ENCODE measurements around the gene SIRPB2.

Gene SIRPB2

DNA sequence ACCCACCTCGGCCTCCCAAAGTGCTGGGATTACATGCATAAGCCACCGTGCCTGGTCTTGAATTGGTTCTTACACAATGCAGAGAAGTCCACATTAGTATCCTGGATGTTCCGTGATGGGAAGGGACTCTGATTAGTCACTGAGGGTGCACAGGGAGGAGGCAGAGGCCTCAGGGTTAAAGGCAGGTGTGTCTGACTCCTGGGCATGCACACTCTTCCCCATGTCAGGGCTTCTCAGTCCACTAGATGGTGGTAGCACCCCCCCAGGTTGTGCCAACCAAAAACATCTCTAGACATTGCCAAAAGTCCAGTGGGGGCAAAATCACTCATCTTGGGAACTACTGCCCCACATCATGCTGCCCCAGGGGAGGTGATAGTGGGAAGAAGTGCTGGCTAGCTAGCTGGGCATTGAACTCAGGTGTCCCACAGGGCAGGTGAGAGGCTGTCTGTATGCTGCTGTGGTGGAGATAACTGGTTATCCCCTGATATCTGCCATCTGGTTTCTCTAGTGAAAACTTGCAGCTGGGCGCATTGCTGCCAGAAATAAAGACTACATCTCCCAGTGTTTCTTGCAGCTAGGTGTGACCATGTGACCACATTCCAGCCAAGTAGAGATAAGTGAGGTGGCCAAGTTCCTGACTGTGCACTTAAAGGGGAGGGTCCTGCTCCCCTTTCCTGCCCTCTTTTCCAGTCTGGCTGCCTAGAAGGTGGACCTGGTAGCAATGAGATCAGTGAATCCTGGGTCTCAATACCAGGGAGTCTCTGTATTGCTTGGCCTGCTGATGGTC, 16.2 kb downstream of the SIRPB2 start:
- H3K27ac ChIP-seq, result peak overlapping the region in 1 of 21 experiments; percentile 0
- H3K4me3 ChIP-seq, result no peak overlapping the region

DNA sequence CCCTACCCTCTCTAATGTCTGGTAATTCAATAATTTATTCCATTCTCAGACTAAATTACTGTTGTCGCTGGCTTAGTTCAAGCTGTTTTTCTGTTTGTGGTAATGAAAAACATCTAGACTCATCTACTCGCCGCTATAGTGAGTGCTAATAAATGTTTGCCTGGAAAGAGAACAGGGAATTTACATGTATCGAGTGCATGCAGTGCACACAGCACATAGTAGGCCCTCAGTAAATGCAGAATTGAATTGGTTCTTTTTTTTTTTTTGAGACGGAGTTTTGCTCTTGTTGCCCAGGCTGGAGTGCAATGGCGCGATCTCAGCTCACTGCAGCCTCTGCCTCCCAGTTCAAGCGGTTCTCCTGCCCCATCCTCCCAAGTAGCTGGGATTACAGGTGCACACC, 16.9 kb downstream of the SIRPB2 start:
- Histone ChIP-seq H3K4me3 (no peak overlapping the region), H3K27ac (no peak overlapping the region)

DNA sequence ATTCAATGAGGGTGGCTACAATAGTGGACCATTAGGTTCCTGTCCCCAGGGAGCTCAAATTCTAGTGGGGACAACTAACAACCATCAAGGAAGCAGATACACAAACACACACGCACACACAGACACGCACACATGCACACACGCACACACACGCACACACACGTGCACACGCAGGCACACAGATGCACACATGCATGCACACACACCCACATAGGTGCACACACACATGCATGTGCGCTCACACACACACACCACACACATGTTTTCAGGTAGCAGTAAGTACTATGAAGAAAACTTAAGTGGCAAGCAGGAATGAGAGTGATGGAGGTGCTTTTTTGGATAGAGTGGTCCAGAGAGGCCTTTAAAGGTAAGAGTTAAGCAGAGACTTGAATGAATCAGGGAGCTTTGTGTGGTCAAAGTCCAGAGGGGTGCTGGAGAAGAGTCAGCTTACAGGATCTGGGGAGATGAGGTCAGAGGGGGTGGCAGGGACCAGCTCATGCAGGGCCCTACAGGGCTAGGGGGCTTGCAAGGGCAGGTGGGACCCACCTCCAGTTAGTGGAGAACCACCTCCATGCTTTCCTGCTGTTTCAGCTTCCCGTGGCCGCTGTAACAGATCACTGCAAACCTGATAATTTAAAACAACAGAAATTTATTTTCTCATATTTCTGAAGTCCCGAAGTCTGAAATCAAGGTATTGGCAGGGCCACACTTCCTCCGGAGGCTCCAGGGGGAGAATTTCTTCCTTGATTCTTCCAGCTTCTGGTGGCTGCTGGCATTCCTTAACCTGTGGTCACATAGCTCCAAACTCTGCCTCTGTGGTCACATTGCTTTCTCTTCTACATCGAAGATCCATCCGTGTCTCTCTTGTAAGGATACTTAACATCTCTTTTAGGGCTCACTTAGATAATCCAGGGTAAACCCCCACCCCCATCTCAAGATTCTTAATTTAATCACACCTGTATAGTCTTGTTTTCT, 17.7 kb downstream of the SIRPB2 start:
- Histone ChIP-seq H3K27ac (peak overlapping the region in 1 of 21 experiments; percentile 42), H3K4me3 (no peak overlapping the region)

DNA sequence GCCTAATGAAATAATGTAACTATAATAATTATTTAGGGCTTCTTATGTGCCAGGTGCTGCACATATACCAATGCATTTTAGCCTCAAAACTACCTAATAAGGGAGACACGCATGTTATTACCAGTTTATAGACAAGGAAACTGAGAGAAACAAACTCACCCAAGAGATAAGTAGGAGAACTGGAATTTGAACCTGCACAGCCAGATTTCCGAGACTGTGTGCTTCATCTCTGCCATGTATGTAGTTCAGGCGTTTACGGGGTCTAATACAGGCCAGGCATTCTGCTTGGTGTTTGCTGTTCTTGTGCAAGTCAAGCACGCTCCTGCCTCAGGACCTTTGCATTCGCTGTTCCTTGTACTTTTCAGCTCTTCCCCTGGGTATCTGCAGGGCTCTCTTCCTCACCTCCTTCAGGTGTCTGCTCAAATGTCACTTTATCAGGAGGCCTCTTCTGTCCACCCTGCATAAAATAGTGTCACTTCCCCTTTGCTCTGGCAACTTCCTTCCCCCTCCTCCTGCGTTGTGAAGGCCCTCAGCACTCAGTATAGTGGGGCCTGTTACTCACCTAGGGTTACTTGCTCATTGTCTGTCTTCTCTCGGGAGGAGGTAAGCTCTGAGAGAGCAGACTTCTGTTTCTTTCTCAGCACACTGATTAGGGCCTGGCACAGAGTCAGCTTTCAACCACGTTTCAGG, 18.5 kb downstream of the SIRPB2 start:
- H3K4me3 ChIP-seq, result no peak overlapping the region
- H3K27ac ChIP-seq, result peak overlapping the region in 1 of 21 experiments; percentile 42

DNA sequence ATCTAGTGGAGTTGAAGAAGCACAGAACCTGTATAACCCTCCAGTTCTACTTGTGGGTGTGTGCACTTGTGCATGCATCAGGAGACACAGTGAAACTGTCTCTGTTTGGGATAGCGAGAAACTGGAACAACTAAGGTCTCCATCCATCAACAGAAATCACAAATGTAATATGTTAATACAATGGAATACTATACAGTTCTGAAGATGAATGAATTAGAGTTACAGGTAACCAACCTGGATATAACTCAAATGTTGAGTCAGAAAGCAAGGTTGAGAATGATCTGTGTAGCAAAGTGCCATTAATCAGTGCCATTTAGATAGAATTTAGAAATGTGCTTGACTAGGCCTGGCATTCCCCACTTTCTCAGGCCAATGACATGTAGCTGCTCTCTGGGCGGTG, 20.0 kb downstream of the SIRPB2 start:
- Histone ChIP-seq H3K4me3 (no peak overlapping the region), H3K27ac (peak overlapping the region in 4 of 21 experiments; percentile 33 to 72 (median 58))

DNA sequence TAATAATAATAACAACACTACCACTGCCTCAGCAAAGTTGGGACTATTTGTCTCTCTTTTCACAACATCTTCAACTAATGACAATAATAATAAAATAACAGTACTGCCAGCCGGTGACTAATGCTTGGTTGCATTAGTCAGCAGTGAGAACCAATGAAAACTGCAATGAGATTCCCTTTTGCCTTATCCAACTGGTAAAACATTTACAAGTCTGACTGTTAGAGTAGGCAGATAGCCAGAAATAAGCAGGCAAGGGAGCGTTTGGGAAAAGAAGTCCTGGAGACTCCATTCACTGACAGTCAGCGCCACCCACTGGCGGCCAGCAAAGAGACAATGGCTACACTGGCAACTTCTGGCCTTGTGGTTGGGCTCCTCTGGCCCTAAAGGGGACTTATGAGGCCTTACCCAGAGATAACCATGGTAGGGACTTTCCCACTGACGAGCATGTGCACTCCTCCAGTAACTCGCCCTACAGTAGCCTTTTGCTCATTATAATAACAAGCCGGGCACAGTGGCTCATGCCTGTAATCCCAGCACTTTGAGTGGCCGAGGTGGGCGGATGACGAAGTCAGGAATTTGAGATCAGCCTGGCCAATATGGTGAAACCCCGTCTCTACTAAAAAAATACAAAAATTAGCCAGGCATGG, 21.2 kb downstream of the SIRPB2 start:
- Histone ChIP-seq H3K27ac (peak overlapping the region in 19 of 21 experiments; percentile 0 to 72 (median 47)), H3K4me3 (no peak overlapping the region)

DNA sequence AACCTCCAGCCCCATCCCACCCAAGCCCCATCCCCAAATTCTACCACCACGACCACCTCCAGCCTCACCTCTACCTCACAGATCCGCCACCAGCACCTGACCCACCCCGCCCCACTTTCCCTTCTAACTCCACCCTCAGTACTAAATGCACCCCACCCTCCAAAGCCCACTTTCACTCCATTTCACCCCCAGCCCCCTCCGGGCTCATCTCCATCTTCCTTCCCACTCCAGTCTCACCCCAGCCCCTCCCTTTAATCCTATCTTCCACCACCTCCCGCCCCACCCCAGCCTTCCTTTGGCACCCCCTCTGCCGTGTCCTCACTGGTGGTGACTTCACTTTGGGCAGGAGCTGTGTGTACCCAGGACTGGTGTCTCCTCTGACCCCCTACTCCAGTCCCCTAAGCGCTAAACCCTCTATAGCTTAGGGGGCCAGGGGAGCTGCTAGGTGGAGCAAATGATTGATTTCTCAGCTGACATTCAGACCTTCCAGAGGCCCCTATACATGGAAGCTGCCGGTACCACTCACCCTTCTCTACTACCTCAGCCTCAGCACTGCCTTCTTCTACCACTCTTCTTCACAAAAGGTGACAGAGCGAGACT, 21.8 kb downstream of the SIRPB2 start:
- H3K4me3 ChIP-seq, result no peak overlapping the region

DNA sequence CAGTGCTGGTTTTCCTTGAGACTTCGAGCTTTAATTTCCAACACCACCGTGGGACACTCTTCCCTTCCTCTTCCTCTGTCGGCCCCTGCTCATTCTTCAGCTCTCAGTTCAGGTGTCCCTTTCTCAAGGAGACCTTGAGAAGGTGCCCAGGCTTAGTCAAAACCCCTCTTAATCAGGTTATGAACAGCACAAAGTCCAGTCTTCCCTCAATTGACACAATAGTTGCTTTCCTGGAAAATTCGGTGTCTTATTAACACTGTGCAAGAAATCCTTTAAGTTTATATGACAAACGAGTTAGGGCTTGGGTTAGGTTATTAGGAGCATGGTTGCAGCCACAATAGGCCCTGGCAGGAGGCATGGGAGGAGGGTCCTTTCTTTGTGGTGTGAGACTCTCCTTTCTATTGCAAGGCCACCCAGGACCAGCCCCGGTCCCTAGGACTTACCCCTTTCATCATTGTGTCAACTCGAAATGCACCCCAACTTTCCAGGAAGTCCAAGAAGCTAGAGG, 23.0 kb downstream of the SIRPB2 start:
- peak overlapping the region in 10 of 21 experiments; percentile 5 to 98 (median 94) for H3K27ac ChIP-seq
- H3K4me3 ChIP-seq, result no peak overlapping the region

More for the DNA sequence above, 21.8 kb downstream of the SIRPB2 start:
- peak overlapping the region in 17 of 21 experiments; percentile 11 to 79 (median 47) for H3K27ac ChIP-seq

DNA sequence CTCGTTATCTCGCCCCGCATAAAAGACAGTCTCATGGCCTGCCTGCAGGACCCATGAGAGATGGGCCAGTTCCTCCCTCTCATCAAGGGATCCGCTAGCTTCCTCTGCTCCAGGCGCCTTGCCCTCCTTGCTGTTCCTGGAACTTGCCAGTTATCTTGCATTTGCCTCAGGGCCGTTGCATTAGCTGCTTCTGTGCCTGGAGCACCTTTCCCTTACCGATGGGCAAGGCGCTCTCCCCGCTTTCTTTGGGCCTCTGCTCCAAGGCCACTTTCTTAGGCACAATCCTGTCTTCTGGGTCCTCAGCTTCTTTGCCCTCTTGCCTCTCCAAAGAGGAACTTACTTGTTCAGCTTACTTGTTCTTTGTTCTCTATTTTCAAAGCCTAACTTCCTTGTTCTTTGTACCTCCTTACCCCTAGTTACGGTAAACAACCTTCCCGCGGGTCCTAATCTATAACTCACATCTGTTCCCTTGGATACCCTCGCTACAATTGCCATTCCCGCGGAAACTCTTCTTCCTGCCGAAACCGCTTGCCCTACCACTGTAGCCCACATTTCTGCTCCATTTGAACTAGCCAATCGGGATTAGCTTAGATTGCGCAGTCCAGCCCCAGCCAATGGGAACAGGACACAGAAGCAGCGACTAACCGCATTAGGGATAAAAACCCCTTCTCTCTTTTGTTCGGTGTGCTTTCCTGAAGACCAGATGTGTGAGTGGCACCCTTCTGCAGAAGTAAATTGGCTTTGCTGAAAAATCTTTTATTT, 23.7 kb downstream of the SIRPB2 start:
- peak overlapping the region in 20 of 21 experiments; percentile 23 to 98 (median 95) for H3K27ac ChIP-seq
- H3K4me3 ChIP-seq, result peak overlapping the region in 3 of 7 experiments; percentile 84 to 98 (median 91)

DNA sequence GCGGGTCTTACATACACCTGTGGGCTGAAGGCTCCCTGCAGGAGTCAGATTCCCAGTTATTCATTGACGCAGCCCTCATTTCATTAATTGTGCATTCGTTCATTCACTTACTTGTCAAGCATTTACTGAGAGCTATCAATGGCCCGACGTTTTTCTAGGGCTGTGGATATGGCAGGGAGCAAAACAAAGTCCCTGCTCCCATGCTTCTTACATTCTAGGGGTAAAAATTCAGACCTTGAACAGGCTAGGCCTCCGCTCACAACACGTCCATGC, 24.2 kb downstream of the SIRPB2 start:
- Histone ChIP-seq H3K27ac (peak overlapping the region; percentile 23 to 98 (median 95)), H3K4me3 (peak overlapping the region; percentile 84 to 100 (median 98))

DNA sequence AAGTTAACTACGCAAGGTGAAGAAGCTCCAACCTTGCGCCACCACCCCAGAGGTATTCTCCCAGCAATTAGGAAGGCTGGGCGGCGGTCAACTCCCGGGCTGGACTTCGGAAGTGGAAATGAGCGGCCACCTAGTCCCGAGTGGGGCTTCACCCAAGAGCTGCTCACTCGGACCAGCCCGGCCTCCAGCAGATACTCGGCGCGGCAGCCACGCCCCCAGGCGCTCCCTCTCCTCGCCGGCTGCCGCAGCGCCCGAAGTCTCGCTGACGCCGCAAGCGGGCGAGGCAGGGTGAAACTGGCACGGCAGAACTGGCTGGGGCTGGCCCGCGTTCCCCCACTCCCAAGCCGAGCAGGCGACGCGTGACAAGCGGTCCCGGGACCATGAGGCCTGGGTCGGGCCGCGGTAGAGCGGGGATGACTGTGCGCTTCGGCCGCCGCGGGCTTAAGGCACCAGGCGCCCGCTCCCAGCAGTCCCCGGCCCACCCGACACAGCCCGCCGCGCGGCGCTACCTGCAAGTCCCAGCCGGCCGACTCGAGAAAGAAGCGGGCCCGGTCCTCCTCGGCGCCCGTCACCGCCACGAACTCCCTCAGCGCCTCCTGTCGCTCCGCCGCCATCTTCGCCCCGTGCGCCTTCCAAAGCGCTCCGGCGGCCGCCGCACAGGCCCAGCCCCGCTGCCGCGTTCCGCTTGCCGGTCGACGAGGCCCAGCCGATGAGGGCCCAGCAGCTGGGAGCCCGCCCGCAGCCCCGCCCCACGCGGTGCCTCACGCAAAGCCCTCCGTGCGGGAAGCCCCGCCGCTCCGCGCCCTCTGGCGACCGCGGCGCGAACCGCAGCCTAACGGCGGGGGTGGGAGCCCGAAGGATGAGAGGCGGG, 24.8 kb downstream of the SIRPB2 start, which contains the start of gene NSFL1C:
Gene NSFL1C (minus strand): TSS at position 639 of the 871 bp plus-strand sequence. CDS start 25 bp downstream, at position 614.
- peak within 1 kb of the TSS; percentile 82 to 98 (median 95) for H3K27ac ChIP-seq

DNA sequence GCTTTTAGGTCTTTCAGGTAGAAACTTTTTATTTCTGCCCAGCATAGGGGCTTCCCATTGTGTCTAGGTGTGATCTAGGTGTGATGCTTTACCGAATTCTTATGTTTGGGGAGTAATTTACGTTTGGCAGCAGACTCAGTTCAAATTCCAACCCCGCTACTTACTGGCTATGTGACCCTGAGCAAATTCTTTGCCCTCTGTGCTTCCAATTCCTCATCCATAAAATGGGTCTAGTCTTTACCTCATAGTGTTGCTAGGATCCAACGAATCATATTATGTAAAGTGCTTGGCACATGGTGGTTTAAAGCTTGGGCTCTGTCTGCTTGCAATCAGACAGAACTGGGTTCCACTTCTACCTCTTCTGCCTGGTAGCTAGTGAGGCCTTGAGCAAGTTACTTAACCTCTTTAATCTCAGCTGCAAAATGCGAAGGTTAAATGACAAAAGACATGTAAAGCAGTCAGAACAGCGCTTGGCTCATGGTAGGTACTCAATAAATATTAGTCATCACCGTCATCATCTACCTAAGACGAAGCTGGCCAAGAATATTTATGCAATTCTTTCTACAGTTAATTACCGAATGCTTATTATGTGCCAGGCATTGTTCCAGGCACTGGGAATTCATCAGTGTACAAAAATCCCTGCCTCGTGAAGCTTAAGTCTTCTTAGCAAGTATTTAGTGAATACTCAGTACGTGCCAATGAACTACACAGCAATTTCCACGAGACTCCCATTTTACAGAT, 25.6 kb downstream of the SIRPB2 start:
- Histone ChIP-seq H3K4me3 (peak overlapping the region; percentile 84 to 100 (median 98)), H3K27ac (peak overlapping the region; percentile 82 to 98 (median 95))

More for the DNA sequence above, 24.8 kb downstream of the SIRPB2 start, which contains the start of gene NSFL1C:
- peak within 1 kb of the TSS; percentile 84 to 100 (median 98) for H3K4me3 ChIP-seq

DNA sequence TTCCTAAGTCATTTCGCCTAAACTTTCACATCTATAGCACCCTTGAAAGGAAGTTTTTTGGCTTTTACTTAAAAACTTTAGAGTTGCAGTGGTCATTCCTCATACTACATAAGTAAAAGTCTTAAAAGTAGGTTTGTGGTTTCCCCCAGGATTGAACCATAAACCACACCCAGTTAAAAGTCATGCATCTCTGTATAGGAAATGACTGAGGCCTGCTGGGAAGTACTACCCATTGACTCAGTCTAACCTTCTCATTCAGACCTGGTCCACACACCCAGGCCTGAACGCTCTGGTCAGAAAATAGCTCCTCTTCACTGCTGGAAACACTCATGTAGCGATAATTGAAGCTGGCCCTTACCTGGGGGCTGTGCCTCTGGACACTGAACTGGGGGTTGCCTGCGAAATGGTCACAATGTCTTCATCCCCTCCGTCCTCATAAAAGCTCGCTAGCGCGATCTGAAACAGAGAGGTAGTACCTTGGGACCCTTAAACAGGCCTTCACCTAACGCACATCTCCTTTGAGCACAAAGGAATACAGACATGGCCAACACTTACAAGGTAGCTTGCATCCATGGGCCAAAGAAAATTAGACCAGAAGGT, 27.1 kb downstream of the SIRPB2 start:
- no peak overlapping the region for H3K27ac ChIP-seq
- no peak overlapping the region for H3K4me3 ChIP-seq

DNA sequence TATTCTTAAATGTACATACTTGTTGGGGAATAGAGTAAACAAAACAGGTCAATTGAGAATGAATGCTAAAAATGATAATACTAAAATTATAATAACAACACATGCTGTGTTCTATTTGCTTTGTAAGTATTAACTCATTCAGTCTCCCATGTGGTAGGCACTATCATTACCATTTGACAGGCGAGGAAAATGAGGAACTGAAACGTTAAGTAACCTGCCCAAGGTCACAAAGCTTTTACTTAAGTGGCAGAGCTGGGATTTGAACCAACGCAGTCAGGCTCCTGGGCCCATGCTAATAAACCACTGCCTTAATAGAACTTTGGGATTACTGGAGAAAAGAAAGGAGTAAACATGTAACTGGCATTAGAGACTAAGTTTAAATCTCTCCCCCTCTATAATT, 28.4 kb downstream of the SIRPB2 start:
- H3K27ac ChIP-seq, result no peak overlapping the region

DNA sequence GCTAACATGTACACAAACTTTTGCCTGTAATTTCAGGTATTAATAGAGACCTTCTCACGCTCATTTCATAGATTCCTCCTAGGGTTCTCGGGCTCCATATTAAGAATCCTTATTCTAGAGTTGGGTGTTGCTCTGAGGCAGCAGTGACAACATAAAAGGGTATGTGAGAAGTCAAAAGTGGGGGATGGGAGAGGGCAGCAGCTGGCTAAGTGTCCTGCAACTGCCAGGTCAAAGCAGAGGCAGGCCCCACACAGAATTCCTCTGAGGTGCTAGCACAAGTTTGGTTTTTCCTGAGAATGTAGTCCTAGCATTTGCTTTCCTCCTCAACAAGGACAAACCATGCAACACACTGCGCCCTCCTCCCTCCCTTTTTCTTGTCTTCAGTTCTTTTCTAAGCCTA, 29.2 kb downstream of the SIRPB2 start:
- Histone ChIP-seq H3K27ac (no peak overlapping the region), H3K4me3 (no peak overlapping the region)

More for the DNA sequence above, 28.4 kb downstream of the SIRPB2 start:
- no peak overlapping the region for H3K4me3 ChIP-seq

DNA sequence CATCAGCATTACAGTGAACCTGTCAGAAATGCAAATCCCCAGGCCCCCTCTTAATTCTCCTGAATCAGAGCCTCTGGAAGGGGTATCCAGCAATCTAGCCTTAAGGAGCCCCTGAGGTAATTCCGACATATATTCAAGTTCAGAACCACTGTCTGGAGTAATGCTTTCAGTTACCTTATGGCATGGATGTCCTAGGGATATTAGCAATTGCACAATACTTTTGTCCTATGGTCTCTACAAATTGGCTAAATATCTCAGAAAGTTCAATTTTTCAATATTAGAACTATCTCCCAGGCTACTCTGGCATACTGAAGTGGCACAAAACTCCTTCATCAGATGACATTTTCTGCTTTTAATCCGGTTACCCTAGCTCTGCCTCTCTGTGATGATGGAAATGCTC, 30.9 kb downstream of the SIRPB2 start:
- H3K27ac ChIP-seq, result no peak overlapping the region

More for the DNA sequence above, 30.9 kb downstream of the SIRPB2 start:
- H3K4me3 ChIP-seq, result no peak overlapping the region

Data from skin epidermis (tissue), 12 donors.